Epithelial cell of prostate (primary cell): ENCODE measurements around the gene AKR1E2.

Source experiments
- DNase-seq: peaks from one replicate; pipeline ENCODE4 v3.0.0-alpha.2; 2011; ENCODE audit warnings: low read depth, low spot score
- H3K27ac ChIP-seq: fragments of 450-650 bp; 2 replicates; pipeline ENCODE4 v1.5.1; 2017; ENCODE audit warnings: mild to moderate bottlenecking

The AKR1E2 gene

DNA sequence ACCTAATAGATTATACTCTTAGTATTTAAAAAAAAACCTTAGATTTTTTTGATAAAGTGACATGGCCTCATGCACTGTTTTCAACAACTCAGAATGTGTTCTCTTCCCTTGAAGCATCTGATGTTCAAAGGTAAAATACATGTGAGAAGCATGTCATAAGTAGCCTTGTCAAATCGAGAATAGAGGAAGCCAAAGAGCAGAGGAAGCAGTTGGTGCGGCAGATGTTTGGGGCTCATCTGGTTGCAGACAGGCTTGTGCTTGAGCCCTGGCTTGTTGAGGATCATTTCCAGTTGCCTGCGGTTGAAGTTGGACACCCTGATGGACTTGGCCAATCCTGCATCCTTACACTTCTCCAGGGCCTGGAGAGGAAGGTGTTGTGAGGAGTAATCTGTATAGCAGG, 59.2 kb downstream of the AKR1E2 start:
- no peak for DNase-seq
- H3K27ac ChIP-seq = no peak overlapping the region

DNA sequence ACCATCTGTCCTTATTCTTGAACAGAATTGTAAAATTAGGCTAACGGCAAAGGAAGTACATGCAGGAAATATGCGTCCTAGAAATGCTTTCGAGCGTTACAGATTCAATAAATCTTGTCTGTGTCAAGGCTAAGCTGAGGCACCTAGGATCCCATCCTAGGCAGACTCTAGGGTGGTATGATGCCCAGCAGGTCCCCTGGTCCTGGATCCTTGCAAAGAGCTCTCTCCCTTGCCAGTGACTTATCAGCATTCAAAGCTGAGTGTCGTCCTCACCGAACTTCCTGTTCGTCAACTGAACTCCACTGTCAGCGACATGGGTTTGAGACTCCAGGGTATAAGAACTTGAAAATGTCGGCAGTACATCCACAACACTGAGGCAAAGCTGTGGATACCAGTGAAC, 61.5 kb downstream of the AKR1E2 start:
- no peak overlapping the region for H3K27ac ChIP-seq
- no peak for DNase-seq

DNA sequence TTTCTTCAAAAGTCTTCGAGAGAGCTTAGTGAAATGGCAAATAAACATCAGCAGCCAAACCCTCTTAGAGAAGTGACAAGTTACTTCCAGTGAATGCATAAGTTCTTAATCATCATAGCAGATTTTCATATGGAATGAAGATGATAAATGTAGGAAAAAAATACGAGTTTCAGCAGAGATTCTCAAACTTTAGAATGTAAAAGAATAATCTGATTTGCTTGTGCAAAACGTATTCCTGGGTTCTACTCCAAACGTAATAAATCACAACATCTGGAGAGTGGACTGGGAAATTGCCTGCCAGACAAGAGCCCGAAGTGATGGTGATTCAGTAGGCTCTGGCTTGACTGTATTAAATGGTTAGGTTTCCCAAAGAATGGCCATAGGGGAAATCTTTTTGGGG, 62.2 kb downstream of the AKR1E2 start:
- H3K27ac ChIP-seq = no peak overlapping the region
- no peak for DNase-seq

DNA sequence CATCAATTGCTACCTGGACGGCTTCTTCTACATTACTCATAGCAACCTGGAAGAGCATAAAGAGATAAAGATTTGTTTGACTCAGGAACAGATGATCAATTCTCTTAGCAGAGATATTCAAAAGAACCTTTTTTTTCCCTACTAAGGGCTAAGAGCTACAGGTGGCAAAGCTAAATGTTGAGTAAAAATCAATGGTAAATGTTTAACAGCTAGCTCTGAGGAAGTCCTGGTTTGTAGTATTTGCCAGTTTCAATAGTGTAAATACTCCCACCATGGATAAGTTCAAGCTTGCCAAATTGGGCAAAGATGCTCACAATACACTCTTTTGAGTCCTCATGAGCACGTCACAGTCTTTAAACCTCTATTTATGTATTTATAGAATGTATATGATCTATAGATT, 64.0 kb downstream of the AKR1E2 start:
- DNase-seq = no peak

DNA sequence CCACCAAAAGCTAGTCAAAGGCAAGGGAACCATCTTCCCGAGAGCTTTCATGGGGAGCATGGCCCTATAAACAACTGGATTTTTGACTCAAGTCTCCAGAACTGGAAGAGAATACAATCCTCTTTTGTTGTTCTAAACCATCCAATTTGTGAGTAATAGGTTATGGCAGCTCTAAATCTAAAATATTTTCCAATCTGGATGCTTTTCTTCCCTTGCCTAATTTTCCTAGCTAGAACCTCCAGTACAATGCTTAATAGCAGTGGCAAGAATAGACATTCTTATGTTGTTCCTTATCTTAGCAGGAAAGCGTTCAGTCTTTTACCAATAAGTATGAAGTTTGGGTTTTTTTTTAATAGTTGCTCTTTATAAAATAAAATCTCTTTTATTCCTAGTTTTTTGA, 66.7 kb downstream of the AKR1E2 start:
- H3K27ac ChIP-seq = no peak overlapping the region
- DNase-seq = no peak

More for the DNA sequence above, 64.0 kb downstream of the AKR1E2 start:
- no peak overlapping the region for H3K27ac ChIP-seq

DNA sequence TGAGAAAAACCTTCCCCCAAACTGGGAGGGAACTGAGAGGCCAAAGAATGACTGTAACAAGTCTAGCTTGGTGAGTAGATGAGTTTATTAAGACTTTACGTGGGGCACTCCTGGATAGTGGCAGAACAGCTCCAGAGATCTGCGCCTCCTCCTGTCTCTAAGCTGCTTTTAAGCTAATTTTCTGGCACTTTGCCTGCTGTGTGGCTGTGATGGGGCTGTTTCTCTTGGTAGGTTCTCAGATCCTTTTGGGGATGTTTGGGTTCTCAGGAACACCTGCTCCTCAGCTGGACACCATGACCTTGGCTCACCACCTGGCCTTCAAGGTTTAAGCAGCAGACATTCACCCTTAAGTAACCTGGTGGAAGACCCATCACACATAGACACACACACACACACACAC, 68.3 kb downstream of the AKR1E2 start:
- H3K27ac ChIP-seq = no peak overlapping the region
- no peak for DNase-seq
